ENCODE results near the gene CNIH3.
"Not testable (repeated sequence)": the region's sequence is repeated elsewhere in the genome, so short reads cannot be mapped to it uniquely, and the experiment has no call there.

Gene CNIH3

GRCh38 chr1:224643653-224644052, 27.5 kb downstream of the CNIH3 start:
- no peak for DNase-seq (ENCODE audit: low read depth in 2 of 2)

DNA sequence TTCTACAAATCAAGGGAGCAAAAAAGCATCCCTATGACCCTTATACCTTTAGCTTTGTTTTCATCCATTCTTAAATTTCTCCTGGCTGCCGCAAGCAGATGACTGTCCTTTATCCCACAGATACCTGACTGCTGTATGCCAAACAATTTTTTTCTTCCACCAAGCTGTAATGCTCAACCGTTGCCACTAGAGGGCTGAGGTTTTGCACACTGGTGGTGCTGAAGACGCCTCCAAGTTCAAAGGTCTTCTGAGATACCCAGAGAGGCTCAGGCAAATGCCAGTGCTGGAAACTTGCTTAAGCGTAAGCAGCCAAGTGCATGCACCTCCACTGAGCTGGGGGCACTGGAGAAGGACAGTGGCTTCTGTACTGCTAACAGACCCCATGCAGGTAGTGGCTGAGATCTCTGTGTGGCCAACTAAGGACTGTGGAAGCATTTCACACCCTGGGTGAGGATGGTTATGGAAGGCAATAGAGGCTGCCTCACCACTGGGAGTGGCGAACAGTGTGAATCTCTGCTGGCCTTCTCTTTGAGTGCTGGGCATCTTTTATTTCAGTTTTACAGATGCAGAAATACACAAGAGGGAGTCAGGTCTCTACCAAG, 28.5 kb downstream of the CNIH3 start:
- no peak for DNase-seq (ENCODE audit: low read depth in 2 of 2)

- no peak for DNase-seq (ENCODE audit: low read depth in 2 of 2)
Observed at GRCh38 chr1:224647449-224647848, 31.3 kb downstream of the CNIH3 start.

- DNase-seq (ENCODE audit: low read depth in 2 of 2), result no peak
Observed at GRCh38 chr1:224650290-224650689, 34.2 kb downstream of the CNIH3 start.

DNA sequence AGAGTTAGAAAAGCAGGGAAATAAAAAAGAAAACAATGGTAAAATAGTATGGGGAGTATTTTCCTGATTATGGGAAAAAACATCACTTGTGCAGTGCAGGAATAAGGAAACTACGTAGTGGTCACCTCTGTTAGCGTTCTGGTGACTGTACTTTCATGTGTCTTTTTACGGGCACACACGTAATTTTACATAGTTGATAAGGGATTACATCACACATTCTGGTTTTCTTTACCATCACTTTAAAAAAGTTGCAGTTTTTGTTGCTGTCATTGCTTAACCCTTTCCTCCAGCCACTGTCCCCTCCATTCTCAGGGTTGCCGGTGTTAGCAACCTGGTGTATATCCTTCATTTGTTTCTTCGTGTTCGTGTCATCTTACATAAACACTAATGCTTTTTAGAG, 35.1 kb downstream of the CNIH3 start:
- no peak for DNase-seq (ENCODE audit: low read depth in 2 of 2)

DNA sequence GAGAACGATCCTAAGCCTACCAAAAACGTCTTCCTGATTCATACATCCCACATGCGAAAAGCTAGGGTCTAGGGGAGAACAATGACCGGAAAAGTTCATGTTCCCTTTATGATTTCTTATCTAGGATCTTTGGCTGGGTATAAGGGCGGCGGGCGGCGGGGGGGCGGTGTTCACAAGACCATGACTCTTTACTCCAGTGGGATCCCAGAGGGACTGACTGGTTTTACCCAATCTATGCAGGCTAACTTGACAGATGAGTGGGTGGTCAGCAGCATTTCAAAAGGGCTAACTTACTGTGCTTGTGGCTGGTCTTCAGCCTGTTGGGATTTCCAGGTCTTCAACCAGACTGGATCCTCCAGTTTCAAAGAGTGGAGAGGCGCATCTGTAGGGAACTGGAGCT, 40.3 kb downstream of the CNIH3 start:
- no peak for DNase-seq (ENCODE audit: low read depth in 2 of 2)

DNA sequence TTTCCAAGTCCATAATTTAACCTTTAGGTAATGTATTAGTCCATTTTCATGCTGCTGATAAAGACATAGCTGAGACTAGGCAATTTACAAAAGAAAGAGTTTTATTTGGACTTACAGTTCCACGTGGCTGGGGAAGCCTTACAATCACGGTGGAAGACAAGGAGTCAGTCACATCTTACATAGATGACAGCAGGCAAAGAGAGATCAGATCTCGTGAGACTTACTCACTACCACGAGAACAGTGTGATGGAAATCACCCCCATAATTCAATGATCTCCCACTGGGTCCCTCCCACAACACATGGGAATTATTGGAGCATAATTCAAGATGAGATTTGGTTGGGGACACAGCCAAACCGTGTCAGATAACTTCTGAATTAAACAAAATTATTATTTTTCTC, 44.0 kb downstream of the CNIH3 start:
- no peak for DNase-seq (ENCODE audit: low read depth in 2 of 2)

DNA sequence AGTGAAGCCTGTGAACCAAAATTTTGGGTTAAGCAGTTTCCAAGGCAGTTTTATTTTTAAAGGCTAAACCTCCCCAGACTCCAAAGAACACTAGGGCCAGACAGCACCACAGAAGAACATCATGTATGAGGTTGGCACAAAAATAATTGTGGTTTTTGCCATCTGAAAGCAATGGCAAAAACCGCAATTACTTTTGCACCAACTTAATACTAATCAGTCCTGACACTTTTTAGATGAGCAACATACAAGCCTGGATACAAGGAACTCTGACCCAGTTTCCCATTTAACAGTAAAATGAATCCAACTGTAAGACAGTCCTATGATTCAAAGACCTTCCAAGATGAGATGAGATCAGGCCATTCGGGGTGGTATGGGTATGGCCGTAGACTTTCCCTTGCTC, 46.8 kb downstream of the CNIH3 start:
- no peak for DNase-seq (ENCODE audit: low read depth in 2 of 2)

GRCh38 chr1:224665016-224665415, 48.9 kb downstream of the CNIH3 start:
- no peak for DNase-seq (ENCODE audit: low read depth in 2 of 2)

DNA sequence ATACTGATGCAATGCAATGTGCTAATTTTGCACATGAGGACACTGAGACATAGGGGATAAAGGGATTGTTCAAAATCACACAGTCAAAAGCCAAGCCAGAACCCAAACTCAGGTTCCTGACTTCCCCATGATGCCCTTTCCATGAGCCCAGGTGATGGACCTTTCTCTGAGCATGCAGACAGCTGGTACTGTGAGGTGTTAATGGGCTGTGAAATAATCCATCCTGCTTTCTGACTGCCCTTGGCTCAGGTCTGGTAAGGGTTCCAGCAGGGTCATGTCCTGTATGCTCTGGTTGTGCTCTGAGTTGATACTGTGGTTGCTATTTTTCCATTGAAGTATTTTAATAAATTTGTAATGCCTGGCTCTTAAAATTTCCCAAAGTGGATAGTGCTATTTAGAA, 50.0 kb downstream of the CNIH3 start:
- no peak for DNase-seq (ENCODE audit: low read depth in 2 of 2)

DNA sequence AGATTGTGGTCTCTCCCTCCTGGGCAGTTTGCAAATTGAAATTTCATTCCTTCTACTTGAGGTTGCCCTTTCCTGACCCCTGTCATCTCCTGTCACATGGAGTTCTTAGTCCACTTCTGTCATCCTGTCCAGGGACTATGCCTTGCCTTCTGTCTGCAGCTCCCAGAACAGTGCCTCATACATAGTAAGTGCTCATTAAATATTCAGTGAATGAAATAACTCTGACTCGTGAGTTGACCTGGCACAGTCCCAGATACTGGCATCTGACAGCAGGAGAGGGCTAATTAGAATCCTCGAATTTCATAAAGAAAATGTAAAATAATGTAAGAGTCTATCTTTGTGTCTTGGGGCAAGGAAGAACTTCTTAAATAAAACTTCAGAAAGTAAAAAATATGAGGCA, 50.8 kb downstream of the CNIH3 start:
- DNase-seq (ENCODE audit: low read depth in 2 of 2), result no peak

DNA sequence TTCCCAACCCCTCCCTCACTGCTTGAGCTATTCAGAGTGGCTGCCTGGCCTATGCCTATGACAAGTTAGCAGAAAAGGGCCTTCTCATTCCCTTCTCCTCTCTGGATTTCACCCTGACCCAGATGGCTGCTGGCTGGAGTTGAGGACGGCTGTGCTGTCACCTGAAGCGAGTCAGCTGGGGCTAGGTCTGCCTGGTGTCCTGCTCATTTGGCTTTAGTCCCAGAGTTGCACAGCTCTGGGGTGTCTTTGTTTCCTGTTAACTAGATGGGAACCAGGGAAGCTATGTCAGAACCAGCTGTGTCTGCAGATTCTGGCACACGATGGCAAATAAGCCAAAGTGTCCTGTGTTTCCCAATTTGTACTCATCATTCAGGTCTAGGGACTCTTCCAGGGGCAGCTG, 52.9 kb downstream of the CNIH3 start:
- no peak for DNase-seq (ENCODE audit: low read depth in 2 of 2)

DNA sequence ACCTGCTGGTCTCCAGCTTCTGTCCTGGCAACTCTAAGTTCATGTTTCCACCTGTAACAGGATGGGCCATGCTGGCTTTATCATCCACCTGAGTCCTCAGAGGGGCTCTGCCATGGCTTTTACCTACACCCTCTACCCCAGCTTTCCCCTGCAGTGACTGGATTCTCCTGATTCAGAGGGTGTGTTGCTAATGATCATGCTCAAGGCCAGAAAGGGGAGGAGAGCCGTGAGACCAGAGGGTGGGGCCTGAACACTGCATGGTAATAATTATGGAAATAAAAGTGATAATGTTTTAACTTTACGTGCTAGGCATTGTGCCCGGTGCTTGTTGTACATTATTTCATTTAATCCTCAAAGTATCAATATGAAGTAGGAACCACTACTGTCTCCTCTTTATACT, 53.3 kb downstream of the CNIH3 start:
- no peak for DNase-seq (ENCODE audit: low read depth in 2 of 2)

GRCh38 chr1:224670506-224670905, 54.4 kb downstream of the CNIH3 start:
- DNase-seq (ENCODE audit: low read depth in 2 of 2), result no peak

- no peak for DNase-seq (ENCODE audit: low read depth in 2 of 2)
Observed at GRCh38 chr1:224671076-224671475, 55.0 kb downstream of the CNIH3 start.

GRCh38 chr1:224673141-224673540, 57.0 kb downstream of the CNIH3 start:
- DNase-seq (ENCODE audit: low read depth in 2 of 2), result no peak

- DNase-seq (ENCODE audit: low read depth in 2 of 2), result no peak
Observed at GRCh38 chr1:224675590-224675989, 59.5 kb downstream of the CNIH3 start.

GRCh38 chr1:224676551-224676950, 60.4 kb downstream of the CNIH3 start:
- DNase-seq (ENCODE audit: low read depth in 2 of 2), result no peak

GRCh38 chr1:224678168-224678567, 62.1 kb downstream of the CNIH3 start:
- DNase-seq (ENCODE audit: low read depth in 2 of 2), result no peak

GRCh38 chr1:224679606-224680005, 63.5 kb downstream of the CNIH3 start:
- DNase-seq (ENCODE audit: low read depth in 2 of 2), result no peak

DNA sequence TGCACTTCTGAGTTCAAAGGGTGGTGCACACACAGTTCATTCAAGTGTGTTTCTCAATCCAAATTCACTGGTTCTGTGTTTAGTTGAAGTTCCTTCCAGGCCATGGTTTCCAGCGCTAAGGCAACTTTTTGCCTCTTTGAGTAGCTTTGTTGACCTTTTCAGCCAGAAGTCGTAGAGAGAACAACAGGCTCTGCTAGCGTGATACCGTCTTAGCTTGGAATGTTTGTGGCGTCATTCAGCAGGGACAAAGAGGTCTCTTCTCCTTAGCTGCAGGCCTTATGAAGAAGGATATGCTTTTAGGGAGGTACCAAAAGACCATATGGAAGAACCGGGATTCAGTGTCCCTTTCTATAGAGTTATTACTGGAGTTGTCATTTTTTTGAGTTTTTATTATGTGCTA, 65.7 kb downstream of the CNIH3 start:
- no peak for DNase-seq (ENCODE audit: low read depth in 2 of 2)

DNA sequence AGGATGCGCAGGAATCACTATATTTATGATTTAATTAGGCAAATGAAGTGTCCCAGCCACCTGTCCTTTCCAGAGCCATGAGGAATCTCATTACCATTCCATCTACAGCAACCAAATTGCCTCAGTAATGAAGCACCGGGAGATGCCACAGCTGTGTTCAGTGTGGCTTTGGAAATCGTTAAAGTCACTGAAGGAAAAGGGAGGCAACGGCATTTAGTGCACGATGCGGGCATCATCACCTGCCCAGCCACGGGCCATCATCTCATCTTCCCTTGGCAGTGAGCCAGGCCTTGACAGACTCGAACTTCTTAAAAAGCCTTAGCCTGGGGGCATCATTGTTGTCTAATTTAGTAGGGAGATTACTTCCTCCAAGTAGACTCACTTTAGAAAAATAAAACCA, 67.8 kb downstream of the CNIH3 start:
- DNase-seq (ENCODE audit: low read depth in 2 of 2), result no peak

- DNase-seq (ENCODE audit: low read depth in 2 of 2), result no peak
Observed at GRCh38 chr1:224684979-224685425, 68.9 kb downstream of the CNIH3 start.

GRCh38 chr1:224686140-224686539, 70.0 kb downstream of the CNIH3 start:
- DNase-seq (ENCODE audit: low read depth in 2 of 2), result not testable (repeated sequence)
